K562 (cell line): ENCODE data around the gene HNRNPA3. TPM values are rescaled to one million over a fixed set of nuclear protein-coding genes. Genes with fewer than 3 reads are reported as not detected.

Experiments
- CGGBP1 ChIP-seq: fragments of 250-450 bp; sonication (Bioruptor Pico); IDR thresholded peaks from 2 replicates; pipeline ENCODE4 v1.9.0; 2021; ENCODE audit warnings: mild to moderate bottlenecking
- CREM ChIP-seq: IDR thresholded peaks from 2 replicates; pipeline ENCODE4 v1.6.1; 2014; ENCODE audit warnings: antibody characterized with exemption, low read depth
- CTBP1 ChIP-seq: fragments of 450-650 bp; IDR thresholded peaks from 2 replicates; pipeline ENCODE4 v1.6.1; 2016; ENCODE audit warnings: borderline replicate concordance
- DIDO1 ChIP-seq: fragments of 450-650 bp; IDR thresholded peaks from 2 replicates; pipeline ENCODE4 v1.6.1; 2016; ENCODE audit warnings: low read depth, missing biosample characterization, missing genetic modification characterization
- ETV1 ChIP-seq: fragments of 450-650 bp; conservative IDR thresholded peaks from 2 replicates; pipeline ENCODE4 v1.6.1; 2016; ENCODE audit warnings: missing genetic modification characterization, control low read depth, low read depth, missing compliant biosample characterization
- GMEB1 ChIP-seq: fragments of 250-450 bp; sonication (Bioruptor Pico); IDR thresholded peaks from 2 replicates; pipeline ENCODE4 v1.4.0; 2020; ENCODE audit warnings: mild to moderate bottlenecking
- ILF3 ChIP-seq: fragments of 450-650 bp; IDR thresholded peaks from 2 replicates; pipeline ENCODE4 v1.6.1; 2018; ENCODE audit warnings: antibody characterized with exemption, mild to moderate bottlenecking, moderate library complexity, borderline replicate concordance
- SAP30 ChIP-seq: fragments of 200-600 bp; sonication (generic); IDR thresholded peaks from 2 replicates; pipeline ENCODE4 v1.6.1; 2012; ENCODE audit warnings: borderline replicate concordance, low read depth, mild to moderate bottlenecking, moderate library complexity, low read length, control low read depth, inconsistent platforms; ENCODE audit not compliant: insufficient read depth, poor library complexity, severe bottlenecking
- TOE1 ChIP-seq, 2 experiments: fragments of 450-650 bp in 1 of 2; sonication (generic) in 1 of 2; formaldehyde crosslinking in 1 of 2; IDR thresholded peaks; 2 replicates each; pipeline versions ENCODE4 v1.7.1 to v1.8.0; 2016 to 2022; ENCODE audit warnings: borderline replicate concordance in 2 of 2, mild to moderate bottlenecking in 2 of 2, antibody characterized with exemption in 1 of 2, inconsistent platforms in 1 of 2, low read depth in 1 of 2, missing genetic modification reagents in 1 of 2, moderate library complexity in 1 of 2
- ZNF140 ChIP-seq: fragments of 250-450 bp; sonication (Bioruptor Pico); IDR thresholded peaks from 2 replicates; pipeline ENCODE4 v1.8.0; 2021; ENCODE audit warnings: moderate library complexity, mild to moderate bottlenecking, inconsistent platforms
- polyA plus RNA-seq, 8 experiments: library from polyadenylated mRNA; depleted of rRNA in 4 of 8; stranded (reverse) in 5 of 8; unstranded in 3 of 8; fragments of >200 nt; fragmentation: Nextera tagmentation in 2 of 8; fragmentation: Illumina TruSeq in 1 of 8; extraction: Ambion mirVana in 2 of 8; extraction: Trizol in 1 of 8; gene quantifications; 2 replicates each; pipeline versions ENCODE4 v1.2.1 to v1.2.3, GENCODE V29; 2011 to 2014; ENCODE audit warnings: inconsistent platforms in 1 of 8, missing spikeins in 1 of 8
- total RNA-seq, 7 experiments: library from RNA; depleted of rRNA in 6 of 7; stranded (reverse); fragments of >200 nt in 6 of 7; fragmentation: Illumina TruSeq in 2 of 7; extraction: Trizol in 2 of 7; gene quantifications; 2 replicates each; pipeline versions ENCODE4 v1.2.1 to v1.2.3, GENCODE V29; 2011 to 2021; ENCODE audit warnings: low replicate concordance in 1 of 7
- TF ChIP-seq, protein P1 (sequence below): sonication (generic); formaldehyde crosslinking; IDR thresholded peaks from 2 replicates; pipeline ENCODE4 v1.8.1; 2023; ENCODE audit warnings: mild to moderate bottlenecking, missing genetic modification reagents
- TF ChIP-seq, protein P2 (sequence below): IDR thresholded peaks from 3 replicates; pipeline ENCODE4 v1.6.1; 2011; ENCODE audit warnings: borderline replicate concordance, mild to moderate bottlenecking, moderate library complexity; ENCODE audit not compliant: insufficient read length; ENCODE audit errors: extremely low read depth
- TF ChIP-seq, protein P3 (sequence below): sonication (generic); formaldehyde crosslinking; IDR thresholded peaks from 2 replicates; pipeline ENCODE4 v1.8.0; 2022; ENCODE audit warnings: mild to moderate bottlenecking, low read depth, missing genetic modification reagents

Gene HNRNPA3
- total and polyA plus RNA-seq, 9 of the 15 experiments (the other 6 are each of a cell fraction or from before 2014, with no cell fraction given) = 72.8 to 428 (median 192) TPM

DNA sequence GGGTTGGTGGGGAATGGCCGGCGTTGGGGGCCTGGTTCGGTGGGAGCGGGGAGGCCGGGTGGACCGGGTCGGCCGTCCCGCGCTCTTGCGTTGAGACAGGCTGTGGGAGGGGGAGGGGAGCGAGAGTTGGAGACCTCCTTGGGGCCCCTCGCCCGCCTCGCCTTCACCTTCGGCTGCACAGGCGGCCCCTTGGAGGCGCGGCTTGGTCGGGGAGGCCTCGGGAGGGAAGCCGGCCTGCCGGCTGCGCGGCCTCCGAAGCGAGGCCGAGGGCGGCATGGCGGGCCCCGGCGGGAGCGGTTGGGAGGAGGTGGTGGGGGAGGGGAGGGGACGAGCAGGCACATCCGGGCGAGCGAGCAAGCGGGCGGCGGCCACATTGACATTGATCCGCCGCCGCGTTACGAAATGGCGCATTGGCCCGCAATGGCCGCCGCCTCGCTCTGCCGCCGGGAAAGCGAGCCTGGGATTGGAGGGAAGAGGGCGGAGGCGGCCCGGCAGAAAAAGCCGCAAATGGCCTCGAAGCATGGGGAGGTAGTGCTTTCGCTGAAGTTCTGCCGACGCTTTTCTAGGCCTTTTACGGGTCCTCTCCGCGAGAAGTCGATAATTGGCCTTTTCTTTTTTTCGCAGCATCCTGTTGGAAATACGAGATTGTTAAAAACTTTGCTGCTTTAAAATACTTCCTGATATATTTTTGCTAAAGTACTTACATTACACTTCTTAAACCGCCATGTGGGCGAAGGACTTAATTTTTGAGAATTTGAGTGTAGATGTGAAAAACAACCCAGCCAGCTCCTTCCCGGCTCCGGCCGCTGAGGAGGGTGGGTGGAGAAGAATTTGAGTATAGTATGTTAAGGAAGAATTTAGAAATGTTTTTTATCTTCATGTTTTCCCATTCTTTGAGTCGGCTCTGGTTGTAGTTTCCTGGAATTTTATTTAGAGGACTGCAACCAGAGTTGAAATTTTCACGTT lies 580 bp downstream of the HNRNPA3 start (continued):
- no peak for TF ChIP-seq DIDO1 (tag)
- TF ChIP-seq TOE1 (IDR thresholded peaks at IDR 0.05; ENCODE audit: borderline replicate concordance) = no peak; the same call in 1 of the 2 replicates
- TF ChIP-seq TOE1 (CRISPR knock-in tag; IDR thresholded peaks at IDR 0.05; ENCODE audit: borderline replicate concordance, low read depth) = no peak
- TF ChIP-seq ILF3 = peak; percentile 79; the same call in 1 of the 2 replicates
- TF ChIP-seq, protein P1, sequence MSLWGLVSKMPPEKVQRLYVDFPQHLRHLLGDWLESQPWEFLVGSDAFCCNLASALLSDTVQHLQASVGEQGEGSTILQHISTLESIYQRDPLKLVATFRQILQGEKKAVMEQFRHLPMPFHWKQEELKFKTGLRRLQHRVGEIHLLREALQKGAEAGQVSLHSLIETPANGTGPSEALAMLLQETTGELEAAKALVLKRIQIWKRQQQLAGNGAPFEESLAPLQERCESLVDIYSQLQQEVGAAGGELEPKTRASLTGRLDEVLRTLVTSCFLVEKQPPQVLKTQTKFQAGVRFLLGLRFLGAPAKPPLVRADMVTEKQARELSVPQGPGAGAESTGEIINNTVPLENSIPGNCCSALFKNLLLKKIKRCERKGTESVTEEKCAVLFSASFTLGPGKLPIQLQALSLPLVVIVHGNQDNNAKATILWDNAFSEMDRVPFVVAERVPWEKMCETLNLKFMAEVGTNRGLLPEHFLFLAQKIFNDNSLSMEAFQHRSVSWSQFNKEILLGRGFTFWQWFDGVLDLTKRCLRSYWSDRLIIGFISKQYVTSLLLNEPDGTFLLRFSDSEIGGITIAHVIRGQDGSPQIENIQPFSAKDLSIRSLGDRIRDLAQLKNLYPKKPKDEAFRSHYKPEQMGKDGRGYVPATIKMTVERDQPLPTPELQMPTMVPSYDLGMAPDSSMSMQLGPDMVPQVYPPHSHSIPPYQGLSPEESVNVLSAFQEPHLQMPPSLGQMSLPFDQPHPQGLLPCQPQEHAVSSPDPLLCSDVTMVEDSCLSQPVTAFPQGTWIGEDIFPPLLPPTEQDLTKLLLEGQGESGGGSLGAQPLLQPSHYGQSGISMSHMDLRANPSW (CRISPR knock-in tag) = no peak
- TF ChIP-seq CREM = peak; percentile 82
- TF ChIP-seq CTBP1 = no peak
- peak; percentile 21; the same call in 1 of the 2 replicates for TF ChIP-seq CGGBP1 (CRISPR knock-in tag)
- TF ChIP-seq GMEB1 (CRISPR knock-in tag) = peak; percentile 40; the same call in 1 of the 2 replicates
- peak; percentile 74 for TF ChIP-seq ETV1 (tag)
- TF ChIP-seq SAP30 = peak; percentile 85
- TF ChIP-seq, protein P2, sequence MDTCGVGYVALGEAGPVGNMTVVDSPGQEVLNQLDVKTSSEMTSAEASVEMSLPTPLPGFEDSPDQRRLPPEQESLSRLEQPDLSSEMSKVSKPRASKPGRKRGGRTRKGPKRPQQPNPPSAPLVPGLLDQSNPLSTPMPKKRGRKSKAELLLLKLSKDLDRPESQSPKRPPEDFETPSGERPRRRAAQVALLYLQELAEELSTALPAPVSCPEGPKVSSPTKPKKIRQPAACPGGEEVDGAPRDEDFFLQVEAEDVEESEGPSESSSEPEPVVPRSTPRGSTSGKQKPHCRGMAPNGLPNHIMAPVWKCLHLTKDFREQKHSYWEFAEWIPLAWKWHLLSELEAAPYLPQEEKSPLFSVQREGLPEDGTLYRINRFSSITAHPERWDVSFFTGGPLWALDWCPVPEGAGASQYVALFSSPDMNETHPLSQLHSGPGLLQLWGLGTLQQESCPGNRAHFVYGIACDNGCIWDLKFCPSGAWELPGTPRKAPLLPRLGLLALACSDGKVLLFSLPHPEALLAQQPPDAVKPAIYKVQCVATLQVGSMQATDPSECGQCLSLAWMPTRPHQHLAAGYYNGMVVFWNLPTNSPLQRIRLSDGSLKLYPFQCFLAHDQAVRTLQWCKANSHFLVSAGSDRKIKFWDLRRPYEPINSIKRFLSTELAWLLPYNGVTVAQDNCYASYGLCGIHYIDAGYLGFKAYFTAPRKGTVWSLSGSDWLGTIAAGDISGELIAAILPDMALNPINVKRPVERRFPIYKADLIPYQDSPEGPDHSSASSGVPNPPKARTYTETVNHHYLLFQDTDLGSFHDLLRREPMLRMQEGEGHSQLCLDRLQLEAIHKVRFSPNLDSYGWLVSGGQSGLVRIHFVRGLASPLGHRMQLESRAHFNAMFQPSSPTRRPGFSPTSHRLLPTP = no peak
- TF ChIP-seq ZNF140 = no peak
- TF ChIP-seq, protein P3, sequence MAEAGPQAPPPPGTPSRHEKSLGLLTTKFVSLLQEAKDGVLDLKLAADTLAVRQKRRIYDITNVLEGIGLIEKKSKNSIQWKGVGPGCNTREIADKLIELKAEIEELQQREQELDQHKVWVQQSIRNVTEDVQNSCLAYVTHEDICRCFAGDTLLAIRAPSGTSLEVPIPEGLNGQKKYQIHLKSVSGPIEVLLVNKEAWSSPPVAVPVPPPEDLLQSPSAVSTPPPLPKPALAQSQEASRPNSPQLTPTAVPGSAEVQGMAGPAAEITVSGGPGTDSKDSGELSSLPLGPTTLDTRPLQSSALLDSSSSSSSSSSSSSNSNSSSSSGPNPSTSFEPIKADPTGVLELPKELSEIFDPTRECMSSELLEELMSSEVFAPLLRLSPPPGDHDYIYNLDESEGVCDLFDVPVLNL (CRISPR knock-in tag) = peak; percentile 70; the same call in 1 of the 2 replicates
